SKM-1 treated with dmso at 0.1 percent for 144 hours (cell line): ENCODE measurements around the gene L3MBTL4.

Experiments used
- DNase-seq: peaks from one replicate; lab custom pipeline; 2025; ENCODE audit not compliant: unreplicated experiment; lab: John Stamatoyannopoulos, UW

L3MBTL4 gene

DNA sequence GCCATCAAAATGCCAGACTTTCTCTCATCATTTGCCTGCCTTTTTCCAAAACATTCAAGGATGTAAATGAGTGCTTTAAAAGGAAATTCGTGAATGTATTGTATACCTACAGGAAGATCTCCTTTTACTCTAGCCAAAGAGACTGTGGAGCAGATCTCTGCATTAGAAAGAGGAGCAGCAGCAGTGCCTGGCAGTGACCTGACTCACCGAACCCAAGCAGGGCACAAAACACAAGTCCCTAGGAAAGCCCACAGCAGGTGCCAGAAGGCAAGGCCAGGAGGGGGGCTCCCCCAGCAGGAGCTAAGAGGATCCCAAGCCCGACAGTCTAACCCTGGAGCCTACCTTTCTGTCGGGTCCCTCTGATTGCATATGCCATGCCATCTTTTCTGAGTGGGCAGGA lies 47.9 kb downstream of the L3MBTL4 start:
- no peak for DNase-seq

- DNase-seq, result no peak
These were observed 49.3 kb downstream of the L3MBTL4 start for GRCh38 chr18:6365385-6365784.

DNA sequence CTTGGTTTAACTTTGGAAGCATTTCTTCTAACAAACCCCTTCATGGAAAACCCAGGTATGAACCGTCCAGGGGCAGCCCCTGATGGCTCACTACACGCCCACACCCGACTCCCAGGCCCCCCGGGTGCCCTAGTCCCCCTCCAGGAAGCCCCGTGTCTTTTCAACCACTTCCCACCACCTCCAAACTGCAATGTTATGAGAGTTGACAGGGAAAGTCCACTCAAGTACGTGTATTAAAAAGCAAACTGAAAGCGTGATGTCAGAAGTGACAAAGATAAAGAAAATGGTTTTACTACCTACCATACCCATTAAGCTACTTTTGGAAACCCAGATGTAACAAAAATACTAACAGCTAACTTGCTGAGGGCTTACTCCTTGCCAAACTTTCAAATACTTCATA lies 51.5 kb downstream of the L3MBTL4 start:
- DNase-seq, result no peak

DNA sequence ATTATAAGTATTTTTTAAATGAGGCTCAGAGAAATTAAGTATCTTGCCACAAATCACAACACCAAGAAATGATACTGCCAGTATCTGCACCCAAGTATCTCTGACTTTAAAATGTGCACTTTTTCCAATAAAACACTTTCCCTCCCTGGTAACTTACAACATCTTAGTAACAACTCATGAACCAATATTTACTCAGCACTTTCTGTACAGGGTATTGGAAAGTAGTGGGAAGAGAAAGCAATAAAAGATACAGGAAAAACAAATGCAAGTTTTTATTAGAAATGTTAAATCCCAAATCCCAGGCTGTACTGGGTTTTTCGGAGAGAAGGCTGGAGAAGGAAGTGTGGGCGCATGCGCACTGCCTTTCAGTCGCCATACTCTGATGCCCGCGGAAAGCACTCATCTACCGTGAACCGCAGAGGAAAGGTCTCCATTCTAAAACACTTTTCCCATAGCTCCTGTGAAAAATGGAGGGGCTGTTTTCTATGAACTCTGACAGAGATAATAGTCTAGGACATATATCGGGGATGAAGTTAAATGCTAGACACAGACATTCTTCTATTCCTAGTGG lies 52.1 kb downstream of the L3MBTL4 start:
- no peak for DNase-seq

DNA sequence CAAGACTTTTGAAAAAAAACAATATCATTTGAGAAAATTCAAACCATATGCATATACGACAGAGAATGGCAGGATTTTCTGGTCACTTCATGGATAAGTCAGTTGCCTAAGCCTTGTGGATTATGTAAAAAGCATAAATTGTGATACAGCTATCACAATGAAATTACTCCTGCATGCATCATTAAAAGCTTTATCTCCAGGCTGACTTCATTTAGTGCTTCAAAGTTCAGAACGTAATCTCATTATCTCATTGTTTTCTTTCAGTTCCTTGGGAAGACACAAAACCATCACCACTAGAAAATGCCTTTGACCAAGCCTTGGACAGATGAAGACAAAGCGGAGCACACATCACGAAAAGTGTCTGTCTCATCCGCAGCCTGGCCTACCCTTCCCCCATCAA lies 57.0 kb downstream of the L3MBTL4 start:
- DNase-seq, result no peak

DNA sequence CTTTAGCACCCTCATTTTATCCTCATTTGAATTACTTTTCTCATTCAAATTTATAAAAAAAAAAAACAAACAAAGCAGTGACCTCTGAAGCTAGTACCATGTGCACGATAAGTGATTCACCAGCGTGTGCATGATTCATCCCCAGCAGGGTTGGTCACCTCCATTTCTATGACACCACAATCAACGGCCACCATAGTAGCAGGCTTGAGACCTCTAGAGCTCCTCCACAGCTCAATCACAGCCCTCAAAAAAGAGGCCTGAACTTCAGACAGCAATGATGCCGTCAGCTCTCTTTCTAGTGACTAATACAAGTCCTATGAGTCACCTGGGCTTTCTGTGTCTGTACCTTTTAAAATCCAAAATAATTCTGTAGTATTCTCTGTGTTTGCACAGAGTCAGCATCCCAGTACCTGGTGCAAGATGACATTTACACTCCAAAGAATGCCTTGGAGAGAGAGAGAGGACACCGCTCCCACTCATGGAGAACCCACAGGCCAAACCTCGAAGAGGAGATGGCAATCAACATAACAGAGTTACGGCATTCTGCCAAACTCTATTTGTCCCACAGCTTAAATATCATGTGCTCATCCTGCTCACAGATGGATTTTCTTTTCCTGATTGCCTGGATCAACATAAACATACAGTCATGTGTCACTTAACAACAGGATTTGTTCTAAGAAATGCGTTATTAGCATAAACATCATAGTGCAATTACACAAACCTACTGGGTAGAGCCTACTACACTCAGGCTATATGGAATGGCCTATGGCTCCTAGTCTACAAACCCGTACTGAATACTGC lies 58.7 kb downstream of the L3MBTL4 start:
- DNase-seq, result no peak

DNA sequence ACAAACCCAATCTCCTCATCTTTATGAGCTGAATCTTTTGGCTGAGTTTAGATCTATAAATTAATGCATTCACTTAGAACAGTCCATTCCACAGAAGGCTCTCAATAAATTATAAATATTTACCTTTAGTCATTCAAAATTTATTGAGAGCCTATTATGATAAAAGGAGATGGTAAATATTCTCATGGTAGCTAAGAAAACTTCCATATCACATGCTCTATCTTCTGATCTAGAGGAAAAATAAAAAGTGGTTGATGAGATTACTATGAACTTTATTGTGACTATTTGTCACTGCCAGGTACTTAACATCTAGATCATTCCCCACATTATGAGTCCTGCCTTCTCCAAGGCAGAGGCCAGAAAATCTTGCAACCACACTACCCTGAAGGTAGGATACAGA lies 62.4 kb downstream of the L3MBTL4 start:
- no peak for DNase-seq

DNA sequence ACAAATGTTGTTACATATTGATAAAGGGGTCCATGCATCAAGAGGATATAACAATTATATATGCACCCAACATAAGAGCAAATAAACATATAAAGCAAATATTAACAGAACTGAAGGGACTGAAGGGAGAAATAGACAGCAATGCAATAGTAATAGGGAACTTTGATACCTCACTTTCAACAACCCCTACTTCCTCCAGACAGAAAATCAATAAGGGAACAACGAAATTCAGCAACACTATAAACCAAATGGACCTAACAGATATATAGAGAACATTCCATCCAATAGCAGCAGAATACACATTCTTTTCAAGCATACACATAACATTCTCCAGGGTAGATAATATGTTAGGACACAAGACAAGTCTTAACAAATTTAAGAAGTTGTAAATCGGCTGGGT lies 71.7 kb downstream of the L3MBTL4 start:
- DNase-seq, result no peak

DNA sequence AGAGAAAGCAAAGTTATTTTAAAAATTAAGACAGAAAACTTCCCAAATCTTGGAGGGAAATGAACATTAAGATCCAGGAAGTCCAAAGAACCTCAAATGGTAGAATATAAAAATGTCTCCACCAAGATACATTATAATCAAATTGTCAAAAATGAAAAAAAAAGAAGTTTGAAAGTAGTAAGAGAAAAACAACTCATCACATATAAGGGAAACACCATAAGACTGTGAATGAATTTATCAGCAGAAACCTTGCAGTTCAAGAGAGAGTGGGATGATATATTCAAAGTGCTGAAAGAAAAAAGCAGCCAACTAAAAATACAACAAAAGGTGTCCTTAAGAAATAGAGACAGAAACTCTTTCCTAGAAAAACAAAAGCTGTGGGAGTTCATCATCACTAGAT lies 73.0 kb downstream of the L3MBTL4 start:
- DNase-seq, result no peak

DNA sequence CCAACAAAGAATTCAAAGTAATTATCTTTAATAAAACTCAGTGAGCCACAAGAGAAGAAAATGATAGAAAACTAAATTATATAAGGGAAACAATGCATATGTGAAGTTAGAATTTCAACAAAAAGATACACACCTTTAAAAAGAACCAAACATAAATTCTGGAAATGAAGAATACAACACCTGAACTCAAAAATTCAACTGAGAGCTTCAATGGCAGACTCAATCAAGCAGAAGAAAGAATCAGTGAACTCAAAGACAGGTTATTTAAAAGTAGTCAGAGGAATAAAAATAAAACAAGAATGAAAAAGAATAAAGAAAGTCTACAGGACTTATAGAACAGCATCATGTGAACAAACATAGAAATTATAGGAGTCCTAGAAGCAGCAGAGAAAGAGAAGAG lies 73.4 kb downstream of the L3MBTL4 start:
- no peak for DNase-seq

DNA sequence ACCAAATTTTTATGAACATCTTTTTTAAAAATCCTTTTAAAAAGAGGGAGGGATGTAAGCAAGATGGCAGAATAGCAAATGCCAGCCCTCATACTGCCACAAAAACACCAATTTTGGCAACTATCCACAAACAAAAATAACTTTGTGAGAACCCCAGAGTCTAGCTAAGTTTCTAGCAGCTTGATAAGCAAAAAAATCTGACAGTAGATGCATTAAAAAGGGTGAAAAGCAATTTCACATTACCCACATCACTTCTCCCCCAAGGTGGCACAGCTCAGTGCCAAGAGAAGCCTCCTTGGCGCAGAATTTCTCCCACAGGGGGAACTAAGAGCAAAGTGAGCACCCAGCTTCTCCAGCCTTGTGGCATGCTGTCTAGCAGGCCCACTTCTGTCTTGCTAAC lies 74.6 kb downstream of the L3MBTL4 start:
- no peak for DNase-seq

- DNase-seq, result no peak
These were observed 78.5 kb downstream of the L3MBTL4 start for GRCh38 chr18:6336239-6336638.

GRCh38 chr18:6333981-6334380 lies 80.7 kb downstream of the L3MBTL4 start:
- DNase-seq, result no peak

DNA sequence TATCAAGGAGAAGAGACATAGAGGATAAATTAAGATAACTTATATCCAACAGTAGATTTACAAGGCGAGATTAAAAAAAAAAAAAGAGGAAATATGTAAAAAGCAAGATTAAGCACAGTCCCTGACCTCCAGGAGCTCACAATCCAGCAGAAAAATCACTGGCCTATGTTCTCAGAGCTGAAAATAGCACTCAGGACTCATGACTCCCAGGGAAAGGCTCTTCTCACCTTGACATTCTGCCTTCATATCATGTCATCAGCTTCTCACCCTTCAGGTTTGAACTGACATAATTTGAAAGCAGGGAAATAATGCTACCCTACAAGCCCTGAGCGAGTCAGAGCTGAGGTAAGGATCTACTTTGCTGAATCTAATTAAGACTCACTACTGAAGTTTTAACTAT lies 82.8 kb downstream of the L3MBTL4 start:
- no peak for DNase-seq

DNA sequence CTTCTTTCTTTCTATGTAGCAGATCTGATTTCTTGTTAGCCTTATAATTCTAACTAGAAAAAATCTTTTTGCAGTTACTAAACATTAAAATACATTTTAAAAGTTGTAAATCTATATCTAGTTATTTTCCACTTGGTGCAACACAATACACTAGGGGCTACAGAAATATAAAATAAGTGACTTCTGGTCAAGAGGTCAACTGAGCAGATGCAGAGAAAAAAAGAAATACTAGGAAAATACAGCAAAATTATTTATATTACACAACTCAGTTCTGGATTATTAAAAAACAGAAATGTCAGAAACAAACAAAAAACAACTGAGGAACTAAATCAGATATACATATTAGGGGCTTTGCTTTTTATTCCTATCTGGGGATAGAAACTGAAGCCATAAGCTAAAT lies 83.9 kb downstream of the L3MBTL4 start:
- DNase-seq, result no peak

- DNase-seq, result no peak
These were observed 86.1 kb downstream of the L3MBTL4 start for GRCh38 chr18:6328621-6329010.

DNA sequence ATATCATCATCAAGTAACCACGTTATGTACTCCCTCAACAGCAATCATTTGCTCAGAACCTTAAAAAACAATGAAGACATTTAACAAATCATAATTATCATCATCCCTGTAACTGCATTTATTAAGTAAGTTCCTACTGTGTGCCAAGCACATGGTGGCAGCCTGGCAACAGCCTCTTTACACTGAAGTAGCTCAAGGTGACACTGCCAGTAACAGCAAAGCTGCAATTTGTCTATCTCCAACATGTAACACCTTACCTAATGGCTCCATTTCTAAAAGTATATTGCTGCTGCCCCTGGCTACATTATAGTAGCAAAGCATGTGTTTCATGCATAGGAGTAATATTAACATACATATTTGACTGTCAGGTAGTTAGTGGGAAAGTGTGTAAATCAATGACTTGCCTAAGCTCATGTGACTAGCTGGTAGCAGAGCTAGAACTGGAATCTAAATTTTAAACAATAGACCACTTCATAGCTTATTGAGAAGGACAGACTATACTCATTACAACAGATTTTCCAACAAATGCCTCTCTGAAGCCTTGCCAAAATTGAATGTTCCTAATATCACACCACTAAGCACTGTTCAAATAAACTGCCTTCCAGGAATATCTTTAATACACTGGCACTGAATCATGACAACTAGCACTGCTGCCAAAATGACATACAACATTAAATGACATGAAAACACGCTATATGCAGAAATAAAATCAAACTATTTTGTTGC lies 86.7 kb downstream of the L3MBTL4 start:
- DNase-seq, result no peak

DNA sequence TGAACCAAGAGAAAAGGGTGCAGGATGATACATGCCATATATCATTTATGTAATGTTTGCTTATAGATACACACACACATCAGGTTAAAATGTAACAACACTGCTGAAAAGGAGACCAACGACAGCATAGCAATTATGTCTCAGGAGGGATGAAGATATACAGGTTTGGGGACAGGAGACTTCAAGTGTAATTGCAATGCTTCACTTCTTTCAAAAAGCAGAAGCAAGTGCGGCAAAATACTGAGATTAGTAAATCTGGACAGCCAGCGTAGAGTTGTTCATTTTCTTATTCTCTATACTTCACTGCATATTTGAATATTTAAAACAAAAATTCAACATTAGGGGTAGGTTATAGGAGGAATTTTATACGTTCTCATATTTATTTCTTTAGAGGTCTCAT lies 87.2 kb downstream of the L3MBTL4 start:
- no peak for DNase-seq

DNA sequence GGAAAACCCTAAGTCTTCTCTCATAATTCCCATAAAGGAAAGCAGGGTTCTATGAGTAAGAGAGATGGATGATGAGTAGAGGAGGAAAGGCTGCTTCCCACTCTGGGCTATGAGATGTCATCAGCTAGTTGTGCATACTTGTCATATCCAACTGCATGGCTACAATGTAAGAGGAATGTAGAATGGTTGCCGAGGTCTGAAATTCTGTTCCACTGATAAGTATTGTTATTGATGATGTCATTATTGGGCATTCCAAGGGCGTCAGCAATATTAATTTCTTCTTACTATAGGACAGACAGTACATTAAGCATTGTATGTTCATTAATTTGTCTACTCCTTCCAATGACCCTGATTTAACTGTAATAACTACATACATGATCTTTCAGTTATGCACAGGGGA lies 88.1 kb downstream of the L3MBTL4 start:
- no peak for DNase-seq

GRCh38 chr18:6323319-6323889 lies 91.3 kb downstream of the L3MBTL4 start:
- DNase-seq, result no peak

DNA sequence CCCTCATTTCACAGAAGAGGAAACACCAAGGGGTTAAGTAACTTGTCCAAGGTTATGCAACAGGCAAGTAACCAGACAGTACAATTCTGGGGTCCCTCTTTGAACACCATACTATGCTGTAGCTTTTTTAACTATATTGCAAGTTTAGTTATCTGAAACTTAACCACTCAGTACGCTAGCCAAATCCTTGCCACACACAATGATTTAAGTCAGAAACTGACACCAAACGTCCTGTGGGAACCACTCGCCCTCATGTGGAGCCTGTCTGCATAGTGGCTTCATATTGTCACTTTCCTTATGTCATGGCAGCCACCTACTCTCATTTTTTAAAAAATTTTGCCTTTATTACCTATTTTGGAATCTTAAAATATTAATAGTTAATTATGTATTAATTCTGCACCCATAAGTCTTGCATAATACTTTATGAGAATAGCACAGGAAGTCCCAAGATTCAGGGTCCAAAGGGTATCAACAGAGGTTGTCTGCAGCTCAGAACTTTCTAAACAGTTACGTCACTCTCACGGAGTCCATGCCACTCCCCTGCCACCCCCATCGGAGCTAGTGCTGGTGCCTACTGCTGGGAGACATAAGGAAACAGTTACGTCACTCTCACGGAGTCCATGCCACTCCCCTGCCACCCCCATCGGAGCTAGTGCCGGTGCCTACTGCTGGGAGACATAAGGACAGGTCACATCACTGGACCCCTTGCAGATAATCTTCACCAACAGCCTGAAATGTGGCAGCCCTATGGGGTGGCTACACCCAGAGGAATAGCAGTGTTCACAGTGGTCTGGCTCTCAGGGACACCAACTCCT lies 99.0 kb downstream of the L3MBTL4 start:
- no peak for DNase-seq
